H1 (cell line): ENCODE measurements around the gene SECISBP2. TPM values are rescaled to one million over a fixed set of nuclear protein-coding genes. Genes with fewer than 3 reads are reported as not detected.

Experiments
- JUN ChIP-seq: IDR thresholded peaks from 2 replicates; pipeline ENCODE4 v1.6.1; 2011; ENCODE audit warnings: low read depth, mild to moderate bottlenecking, improper control_type of control experiment, low read length
- RXRA ChIP-seq: IDR thresholded peaks from 2 replicates; pipeline ENCODE4 v1.6.1; 2011; ENCODE audit warnings: low read depth, mild to moderate bottlenecking, low read length, moderate library complexity; ENCODE audit not compliant: insufficient read depth
- polyA plus RNA-seq, 7 experiments: library from polyadenylated mRNA; depleted of rRNA in 3 of 7; stranded (reverse) in 5 of 7; unstranded in 2 of 7; fragments of >200 nt in 5 of 7; fragments of 200-250 nt in 2 of 7; gene quantifications; 1 replicate in 5 of 7; 2 replicates in 1 of 7; 4 replicates in 1 of 7; pipeline versions ENCODE4 v1.2.1 to v1.2.3, GENCODE V29; 2011 to 2013; ENCODE audit warnings: missing spikeins in 2 of 7, mixed read lengths in 2 of 7
- total RNA-seq: library from RNA; stranded (reverse); fragmentation: NEBNext Ultra II Directional; extraction: Animal tissue kit (Norgen Biotek cat#: 25700); gene quantifications from 2 replicates; pipeline ENCODE4 v1.2.1, GENCODE V29; 2021
- TF ChIP-seq, protein P1 (sequence below): fragments of 300-600 bp; sonication (generic); IDR thresholded peaks from 2 replicates; pipeline ENCODE4 v1.7.1; 2012; ENCODE audit warnings: low read length, moderate library complexity, mild to moderate bottlenecking, inconsistent platforms; ENCODE audit not compliant: insufficient replicate concordance
- TF ChIP-seq, protein P2 (sequence below): IDR thresholded peaks from 2 replicates; pipeline ENCODE4 v1.6.1; 2012; ENCODE audit warnings: inconsistent platforms

Gene SECISBP2
- total and polyA plus RNA-seq, 2 of the 8 experiments (the other 6 are each of a cell fraction or from before 2014, with no cell fraction given), result 39.0 to 61.7 TPM

DNA sequence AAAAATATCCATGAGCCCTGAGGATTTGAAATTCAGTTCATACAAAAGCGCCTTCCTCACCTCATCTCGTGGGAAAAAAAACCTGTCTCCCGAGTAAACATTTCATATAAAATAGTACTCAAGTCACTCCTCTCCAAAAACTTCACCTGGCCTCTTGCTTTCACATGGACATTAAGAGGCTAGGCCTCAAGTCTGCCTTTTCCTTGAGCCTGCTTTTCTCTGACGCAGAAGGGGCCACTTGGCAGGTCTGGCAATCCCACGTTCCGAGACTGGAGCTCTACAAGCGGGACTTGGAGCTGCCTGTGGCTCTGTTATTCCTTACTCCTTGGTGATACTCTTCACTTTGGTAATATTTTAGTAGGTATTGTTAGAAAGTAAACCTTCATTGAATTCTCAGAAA lies 34.2 kb upstream of the SECISBP2 start (continued):
- TF ChIP-seq, protein P1, sequence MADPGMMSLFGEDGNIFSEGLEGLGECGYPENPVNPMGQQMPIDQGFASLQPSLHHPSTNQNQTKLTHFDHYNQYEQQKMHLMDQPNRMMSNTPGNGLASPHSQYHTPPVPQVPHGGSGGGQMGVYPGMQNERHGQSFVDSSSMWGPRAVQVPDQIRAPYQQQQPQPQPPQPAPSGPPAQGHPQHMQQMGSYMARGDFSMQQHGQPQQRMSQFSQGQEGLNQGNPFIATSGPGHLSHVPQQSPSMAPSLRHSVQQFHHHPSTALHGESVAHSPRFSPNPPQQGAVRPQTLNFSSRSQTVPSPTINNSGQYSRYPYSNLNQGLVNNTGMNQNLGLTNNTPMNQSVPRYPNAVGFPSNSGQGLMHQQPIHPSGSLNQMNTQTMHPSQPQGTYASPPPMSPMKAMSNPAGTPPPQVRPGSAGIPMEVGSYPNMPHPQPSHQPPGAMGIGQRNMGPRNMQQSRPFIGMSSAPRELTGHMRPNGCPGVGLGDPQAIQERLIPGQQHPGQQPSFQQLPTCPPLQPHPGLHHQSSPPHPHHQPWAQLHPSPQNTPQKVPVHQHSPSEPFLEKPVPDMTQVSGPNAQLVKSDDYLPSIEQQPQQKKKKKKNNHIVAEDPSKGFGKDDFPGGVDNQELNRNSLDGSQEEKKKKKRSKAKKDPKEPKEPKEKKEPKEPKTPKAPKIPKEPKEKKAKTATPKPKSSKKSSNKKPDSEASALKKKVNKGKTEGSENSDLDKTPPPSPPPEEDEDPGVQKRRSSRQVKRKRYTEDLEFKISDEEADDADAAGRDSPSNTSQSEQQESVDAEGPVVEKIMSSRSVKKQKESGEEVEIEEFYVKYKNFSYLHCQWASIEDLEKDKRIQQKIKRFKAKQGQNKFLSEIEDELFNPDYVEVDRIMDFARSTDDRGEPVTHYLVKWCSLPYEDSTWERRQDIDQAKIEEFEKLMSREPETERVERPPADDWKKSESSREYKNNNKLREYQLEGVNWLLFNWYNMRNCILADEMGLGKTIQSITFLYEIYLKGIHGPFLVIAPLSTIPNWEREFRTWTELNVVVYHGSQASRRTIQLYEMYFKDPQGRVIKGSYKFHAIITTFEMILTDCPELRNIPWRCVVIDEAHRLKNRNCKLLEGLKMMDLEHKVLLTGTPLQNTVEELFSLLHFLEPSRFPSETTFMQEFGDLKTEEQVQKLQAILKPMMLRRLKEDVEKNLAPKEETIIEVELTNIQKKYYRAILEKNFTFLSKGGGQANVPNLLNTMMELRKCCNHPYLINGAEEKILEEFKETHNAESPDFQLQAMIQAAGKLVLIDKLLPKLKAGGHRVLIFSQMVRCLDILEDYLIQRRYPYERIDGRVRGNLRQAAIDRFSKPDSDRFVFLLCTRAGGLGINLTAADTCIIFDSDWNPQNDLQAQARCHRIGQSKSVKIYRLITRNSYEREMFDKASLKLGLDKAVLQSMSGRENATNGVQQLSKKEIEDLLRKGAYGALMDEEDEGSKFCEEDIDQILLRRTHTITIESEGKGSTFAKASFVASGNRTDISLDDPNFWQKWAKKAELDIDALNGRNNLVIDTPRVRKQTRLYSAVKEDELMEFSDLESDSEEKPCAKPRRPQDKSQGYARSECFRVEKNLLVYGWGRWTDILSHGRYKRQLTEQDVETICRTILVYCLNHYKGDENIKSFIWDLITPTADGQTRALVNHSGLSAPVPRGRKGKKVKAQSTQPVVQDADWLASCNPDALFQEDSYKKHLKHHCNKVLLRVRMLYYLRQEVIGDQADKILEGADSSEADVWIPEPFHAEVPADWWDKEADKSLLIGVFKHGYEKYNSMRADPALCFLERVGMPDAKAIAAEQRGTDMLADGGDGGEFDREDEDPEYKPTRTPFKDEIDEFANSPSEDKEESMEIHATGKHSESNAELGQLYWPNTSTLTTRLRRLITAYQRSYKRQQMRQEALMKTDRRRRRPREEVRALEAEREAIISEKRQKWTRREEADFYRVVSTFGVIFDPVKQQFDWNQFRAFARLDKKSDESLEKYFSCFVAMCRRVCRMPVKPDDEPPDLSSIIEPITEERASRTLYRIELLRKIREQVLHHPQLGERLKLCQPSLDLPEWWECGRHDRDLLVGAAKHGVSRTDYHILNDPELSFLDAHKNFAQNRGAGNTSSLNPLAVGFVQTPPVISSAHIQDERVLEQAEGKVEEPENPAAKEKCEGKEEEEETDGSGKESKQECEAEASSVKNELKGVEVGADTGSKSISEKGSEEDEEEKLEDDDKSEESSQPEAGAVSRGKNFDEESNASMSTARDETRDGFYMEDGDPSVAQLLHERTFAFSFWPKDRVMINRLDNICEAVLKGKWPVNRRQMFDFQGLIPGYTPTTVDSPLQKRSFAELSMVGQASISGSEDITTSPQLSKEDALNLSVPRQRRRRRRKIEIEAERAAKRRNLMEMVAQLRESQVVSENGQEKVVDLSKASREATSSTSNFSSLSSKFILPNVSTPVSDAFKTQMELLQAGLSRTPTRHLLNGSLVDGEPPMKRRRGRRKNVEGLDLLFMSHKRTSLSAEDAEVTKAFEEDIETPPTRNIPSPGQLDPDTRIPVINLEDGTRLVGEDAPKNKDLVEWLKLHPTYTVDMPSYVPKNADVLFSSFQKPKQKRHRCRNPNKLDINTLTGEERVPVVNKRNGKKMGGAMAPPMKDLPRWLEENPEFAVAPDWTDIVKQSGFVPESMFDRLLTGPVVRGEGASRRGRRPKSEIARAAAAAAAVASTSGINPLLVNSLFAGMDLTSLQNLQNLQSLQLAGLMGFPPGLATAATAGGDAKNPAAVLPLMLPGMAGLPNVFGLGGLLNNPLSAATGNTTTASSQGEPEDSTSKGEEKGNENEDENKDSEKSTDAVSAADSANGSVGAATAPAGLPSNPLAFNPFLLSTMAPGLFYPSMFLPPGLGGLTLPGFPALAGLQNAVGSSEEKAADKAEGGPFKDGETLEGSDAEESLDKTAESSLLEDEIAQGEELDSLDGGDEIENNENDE, result no peak
- TF ChIP-seq JUN (no peak), RXRA (no peak)
- TF ChIP-seq, protein P2, sequence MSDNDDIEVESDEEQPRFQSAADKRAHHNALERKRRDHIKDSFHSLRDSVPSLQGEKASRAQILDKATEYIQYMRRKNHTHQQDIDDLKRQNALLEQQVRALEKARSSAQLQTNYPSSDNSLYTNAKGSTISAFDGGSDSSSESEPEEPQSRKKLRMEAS, result no peak
